GM21723 (cell line): ENCODE measurements around the gene KCNJ18.
"Not testable (repeated sequence)": the region's sequence is repeated elsewhere in the genome, so short reads cannot be mapped to it uniquely, and the experiment has no call there.

Experiments used
- ATAC-seq: cut with Tn5 transposase; IDR thresholded peaks from one replicate; pipeline ENCODE4 v1.9.1; 2021; ENCODE audit warnings: mild to moderate bottlenecking, moderate library complexity; ENCODE audit not compliant: unreplicated experiment

Gene KCNJ18

DNA sequence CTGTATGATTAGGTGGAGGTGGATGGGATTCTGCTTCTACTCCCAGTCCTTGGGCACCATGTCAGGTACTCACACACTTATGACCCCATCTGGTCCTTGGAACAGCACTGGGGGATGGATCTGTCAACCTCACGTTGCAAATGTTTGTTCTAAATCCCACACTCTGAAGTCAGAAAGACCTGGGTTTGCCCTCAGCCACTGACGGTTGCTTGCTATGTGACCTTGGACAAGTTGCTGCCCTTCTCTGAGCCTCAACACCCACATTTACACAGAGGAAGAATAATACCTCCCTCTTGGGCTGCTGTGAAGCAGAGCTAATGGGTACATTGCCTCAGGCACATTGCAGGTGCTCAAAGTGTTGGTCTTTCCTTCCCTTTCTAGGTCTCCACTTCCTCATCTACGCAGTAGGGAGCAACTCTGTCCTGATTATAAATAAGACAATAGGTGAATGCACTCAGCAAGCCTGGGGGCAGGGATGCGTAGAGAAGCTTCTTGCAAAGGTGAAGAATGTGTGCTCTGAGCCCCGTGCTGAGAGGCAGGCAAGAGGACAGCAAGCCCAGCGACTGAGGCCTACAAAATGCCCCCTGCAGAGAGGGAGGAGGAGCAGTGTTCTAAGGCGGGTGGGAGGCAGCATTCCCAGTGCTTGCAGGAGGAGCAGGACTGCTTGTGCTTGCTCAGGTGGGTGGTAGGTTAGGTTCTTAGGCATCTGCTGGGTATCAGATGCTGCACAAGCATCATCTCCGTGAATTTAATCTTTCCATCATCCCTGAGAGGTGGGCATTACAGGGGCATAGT is 21.8 kb upstream of the KCNJ18 start:
- not testable (repeated sequence) for ATAC-seq

DNA sequence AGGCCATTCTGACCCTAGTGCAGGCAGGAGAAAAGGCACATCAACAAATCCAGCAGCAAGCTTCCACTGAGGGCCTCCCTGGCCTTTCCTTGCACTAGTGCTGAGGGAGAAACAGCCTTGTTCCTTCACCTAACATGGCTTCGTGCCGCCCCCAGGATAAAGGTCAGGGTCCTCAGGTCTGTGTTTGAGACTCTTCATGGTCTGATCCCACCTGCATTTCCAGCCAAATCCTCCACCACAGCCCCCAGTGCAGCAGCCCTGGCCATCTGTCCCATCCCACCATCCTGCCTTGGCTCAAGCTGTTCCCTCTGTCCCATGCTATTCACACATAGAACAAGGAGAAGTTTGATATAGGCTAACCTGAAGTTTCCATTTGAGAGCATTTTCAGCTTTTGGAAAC is 20.9 kb upstream of the KCNJ18 start:
- ATAC-seq, result not testable (repeated sequence)

DNA sequence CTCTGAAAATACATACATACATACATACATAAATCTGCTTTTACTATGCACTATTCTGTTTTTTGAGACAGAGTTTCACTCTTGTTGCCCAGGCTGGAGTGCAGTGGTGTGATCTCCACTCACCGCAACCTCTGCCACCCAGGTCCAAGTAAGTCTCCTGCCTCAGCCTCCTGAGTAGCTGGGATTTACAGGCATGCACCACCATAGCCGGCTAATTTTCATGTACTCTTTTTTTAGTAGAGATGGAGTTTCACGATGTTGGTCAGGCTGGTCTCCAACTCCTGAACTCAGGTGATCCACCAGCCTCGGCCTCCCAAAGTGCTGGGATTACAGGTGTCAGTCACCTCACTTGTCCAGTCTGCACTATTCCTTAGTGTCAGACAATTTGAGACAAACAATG is 20.5 kb upstream of the KCNJ18 start:
- ATAC-seq, result not testable (repeated sequence)

DNA sequence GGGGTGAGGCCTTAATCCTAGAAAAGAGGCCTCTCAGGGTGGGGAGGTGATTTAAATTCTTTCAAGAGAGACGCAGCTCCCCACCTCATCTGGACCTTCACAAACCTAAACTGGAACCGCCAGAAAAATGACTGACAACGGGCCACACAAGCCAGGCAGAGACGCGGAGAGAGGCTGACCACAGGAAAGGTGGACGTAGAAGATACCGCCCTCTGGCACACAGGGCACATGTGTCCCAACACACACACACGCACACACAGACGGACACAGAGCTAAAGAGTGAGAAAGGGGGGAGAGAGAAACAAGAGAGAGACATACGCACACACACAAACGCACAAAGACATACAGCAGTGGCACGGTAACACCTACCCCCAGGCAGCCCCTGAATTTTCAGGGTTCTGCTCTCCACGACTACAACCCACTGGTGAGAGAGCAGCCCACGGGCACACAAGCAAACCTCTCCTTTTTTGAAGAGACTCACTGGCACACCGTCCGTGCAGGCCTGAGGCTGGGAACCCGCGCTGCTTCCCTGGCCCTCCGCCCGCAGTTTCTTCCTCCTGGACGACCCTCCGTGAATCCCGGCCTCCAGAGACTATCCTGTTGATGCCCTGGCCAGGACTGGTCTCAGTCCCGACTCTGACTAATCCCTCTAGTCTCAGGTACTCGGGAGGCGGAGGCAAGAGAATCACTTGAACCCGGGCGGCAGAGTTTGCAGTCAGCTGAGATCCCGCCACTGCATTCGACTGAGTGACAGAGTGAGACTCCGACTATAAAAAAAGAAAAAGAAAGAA is 18.7 kb upstream of the KCNJ18 start:
- ATAC-seq, result not testable (repeated sequence)

DNA sequence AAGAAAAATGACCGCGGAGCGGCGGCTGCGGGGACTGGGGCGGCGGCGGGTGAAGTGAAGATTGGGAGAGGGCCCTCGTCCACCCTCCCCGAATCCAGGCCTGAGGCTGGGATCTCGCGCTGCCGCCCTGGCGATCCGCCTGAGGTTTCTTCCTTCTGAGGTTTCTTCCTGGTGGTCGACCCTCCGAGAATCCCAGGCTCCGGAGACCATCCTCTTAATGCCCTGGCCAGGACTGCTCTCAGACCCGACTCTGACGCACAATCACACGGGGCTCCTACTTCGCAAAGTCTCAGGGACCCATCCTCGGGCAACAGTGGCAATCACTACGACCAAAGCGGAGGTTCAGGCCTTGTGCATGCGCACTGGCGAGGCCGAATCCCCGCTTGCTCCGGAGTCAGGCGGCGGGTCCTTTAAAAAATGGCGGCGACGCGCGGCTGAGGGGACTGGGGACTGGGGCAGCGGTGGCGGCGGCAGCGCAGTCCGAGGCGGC is 18.0 kb upstream of the KCNJ18 start:
- ATAC-seq, result no peak

DNA sequence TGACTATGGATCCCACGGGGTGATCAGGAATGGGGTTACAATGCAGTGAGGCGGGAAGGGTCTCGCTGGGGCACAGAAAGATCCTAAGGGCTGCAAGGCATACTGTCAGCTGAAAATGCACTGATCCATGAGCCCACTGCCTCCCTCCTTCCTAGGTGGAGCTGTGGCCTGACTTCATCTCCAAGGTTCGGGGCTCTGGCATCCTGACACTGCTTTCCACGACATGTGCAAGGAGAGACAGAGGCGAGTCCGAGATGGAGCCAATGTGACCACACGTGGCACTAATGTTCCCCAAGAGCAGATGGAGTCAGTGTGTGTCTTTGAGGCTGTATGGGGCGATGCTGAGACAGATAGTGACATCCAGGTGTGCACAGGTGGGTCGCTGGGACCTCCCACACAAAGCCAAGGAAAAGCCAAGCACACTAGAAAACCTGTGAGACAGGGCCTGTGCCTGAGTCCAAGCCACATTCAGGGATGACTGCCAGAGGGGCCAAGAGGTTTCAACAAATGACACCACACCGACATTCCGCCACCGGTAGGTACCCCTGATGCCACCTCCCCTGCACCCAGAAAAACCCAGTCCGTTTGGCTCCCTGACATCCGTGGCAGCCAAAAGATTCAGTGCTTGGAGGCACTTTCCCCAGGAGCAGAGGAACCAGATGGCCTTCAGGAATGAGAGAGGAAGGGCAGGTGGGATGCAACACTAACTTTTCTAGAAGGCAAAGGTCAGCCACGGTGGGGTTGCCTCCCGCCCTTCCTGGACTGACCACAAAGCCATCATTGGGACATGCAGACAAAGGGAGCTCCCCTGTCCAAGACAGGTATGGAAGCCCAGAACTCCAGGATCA is 17.2 kb upstream of the KCNJ18 start:
- ATAC-seq, result not testable (repeated sequence)

DNA sequence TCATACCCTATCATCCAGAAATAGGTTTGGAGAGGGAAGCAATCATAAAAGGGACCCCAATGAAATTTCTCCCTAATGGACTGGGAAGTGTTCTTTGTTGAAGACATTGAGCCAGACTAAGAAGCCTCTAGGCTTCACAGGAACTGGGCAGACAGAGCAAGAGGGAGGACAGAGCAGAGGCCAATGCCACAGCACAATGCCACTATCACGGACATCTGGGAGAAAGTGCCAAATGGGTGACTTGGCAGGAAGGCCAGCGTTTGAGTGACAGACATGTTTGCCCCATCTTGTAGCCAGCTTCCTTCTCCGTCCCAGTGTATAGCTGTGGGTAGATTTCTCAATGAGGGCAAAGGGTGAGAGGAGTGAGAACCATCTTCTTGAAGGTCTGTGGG is 16.6 kb upstream of the KCNJ18 start:
- not testable (repeated sequence) for ATAC-seq

DNA sequence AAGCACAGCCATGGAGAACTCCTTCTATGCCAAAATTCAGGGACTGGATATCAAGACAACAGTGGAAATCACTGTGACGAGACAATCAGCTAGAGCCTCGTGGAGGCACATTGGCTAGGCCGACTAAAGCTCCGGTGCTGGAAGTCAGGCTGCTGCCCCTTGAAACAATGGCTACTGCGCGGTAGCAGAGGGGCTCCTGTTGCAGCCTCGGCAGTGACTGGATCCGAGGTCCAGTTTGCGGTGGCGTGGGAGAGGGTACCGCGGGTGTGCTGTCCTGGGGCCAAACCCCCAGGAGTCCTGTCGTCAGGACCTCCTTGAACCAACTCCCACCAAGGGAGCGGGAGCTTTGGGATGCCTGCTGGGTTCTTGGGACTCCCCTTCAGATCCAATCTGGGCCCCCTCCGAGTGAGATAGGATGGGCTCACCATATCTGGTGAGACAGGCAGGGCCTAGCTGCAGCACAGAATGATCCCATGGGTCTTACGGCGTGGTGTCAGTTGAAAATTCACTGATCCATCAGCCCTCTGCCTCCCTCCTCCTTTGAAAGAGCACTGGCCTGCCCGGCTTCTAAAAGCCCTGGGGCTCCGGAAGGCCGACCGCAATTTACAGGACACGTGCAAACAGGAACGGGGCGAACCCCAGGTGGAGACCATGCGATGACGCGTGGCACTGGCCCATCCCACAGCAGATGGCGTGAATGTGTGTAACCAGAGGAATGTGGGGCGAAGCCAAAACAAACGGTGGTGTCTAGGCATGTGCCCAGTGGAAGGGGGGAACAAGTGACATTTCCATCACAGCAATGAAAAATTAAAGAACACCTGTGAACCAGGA is 15.8 kb upstream of the KCNJ18 start:
- ATAC-seq, result no peak

DNA sequence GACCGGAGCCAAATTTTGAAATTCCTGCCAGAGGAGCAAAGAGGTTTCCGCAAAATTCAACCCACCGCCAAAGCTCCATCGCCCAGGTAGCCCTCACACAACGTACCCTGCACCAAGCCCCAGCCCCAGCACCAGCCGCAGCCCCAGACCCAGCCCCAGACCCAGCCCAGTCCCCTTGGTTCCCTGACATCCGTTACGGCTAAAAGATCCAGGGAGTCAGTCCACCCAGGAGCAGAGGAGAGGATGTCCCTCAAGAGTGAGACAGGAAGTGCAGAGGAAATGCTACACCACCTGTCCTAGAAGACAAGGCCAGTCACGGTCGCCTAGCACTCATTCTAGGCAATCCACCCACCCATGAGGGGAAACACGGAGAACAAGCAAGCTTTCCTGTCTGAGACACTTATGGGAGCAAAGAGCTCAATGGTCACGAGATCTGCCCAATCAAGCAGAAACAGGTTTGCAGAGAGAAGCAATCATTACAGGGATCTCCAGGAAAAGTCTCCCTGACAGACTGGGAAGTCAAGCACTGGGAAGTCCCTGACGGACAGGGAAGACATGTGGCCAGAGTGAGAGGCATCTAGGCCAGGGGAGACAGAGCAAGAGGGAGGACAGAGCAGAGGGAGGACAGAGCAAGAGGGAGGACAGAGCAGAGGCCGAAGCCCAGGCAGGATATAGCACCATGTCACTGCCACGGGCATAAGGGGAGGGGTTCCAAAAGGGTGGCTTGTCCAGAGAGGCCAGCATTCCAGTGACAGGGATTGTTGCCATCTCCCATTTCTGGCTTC is 15.0 kb upstream of the KCNJ18 start:
- ATAC-seq, result no peak

DNA sequence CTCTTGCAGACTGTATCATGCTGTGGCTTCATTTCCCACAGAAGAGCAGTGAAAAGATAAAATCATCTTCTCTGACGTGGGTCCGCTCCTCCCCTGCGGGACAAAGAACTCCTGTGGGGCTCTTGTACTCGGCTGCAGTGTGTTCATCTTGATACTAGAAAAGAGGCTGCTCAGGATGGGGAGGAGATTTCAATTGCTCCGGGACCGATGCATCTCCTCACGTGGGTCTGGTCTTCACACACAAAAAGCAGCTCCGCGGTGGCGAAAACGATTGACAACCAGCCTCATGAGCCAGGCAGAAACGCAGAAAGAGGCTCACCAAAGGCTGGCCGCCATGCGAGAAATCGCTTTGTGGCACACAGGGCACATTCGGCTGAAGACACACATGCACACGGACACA is 14.4 kb upstream of the KCNJ18 start:
- no peak for ATAC-seq

DNA sequence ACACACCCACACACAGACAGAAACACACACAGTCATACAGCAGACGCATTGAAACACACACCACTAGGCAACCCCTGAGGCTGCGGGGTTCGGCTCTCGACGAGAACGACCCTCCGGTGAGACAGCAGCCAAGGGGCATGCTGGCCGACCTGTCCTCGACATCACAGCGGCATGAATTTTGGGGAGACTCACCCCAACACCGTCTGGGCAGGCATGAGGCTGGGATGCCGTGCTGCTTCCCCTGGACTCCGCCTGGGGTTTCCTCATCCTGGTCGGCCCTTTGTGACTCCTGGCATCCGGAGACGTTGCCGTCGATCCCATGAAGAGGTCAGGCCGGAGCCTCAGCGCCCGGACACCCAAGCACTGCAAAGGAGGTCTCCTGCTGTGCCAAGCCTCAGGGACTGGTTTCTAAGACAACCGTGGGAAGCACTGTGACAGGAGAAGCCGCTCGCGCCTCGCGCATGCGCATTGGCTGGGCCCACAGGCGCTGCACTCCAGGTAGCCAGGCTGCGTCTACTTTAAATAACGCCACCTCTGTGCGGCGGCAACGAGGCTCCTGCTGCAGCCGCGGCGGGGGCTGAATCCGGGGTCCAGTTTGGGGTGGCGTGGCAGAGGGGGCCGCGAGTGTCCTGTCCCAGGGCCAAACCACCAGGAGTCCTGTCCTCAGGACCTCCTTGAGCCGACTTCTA is 13.8 kb upstream of the KCNJ18 start:
- ATAC-seq, result no peak

DNA sequence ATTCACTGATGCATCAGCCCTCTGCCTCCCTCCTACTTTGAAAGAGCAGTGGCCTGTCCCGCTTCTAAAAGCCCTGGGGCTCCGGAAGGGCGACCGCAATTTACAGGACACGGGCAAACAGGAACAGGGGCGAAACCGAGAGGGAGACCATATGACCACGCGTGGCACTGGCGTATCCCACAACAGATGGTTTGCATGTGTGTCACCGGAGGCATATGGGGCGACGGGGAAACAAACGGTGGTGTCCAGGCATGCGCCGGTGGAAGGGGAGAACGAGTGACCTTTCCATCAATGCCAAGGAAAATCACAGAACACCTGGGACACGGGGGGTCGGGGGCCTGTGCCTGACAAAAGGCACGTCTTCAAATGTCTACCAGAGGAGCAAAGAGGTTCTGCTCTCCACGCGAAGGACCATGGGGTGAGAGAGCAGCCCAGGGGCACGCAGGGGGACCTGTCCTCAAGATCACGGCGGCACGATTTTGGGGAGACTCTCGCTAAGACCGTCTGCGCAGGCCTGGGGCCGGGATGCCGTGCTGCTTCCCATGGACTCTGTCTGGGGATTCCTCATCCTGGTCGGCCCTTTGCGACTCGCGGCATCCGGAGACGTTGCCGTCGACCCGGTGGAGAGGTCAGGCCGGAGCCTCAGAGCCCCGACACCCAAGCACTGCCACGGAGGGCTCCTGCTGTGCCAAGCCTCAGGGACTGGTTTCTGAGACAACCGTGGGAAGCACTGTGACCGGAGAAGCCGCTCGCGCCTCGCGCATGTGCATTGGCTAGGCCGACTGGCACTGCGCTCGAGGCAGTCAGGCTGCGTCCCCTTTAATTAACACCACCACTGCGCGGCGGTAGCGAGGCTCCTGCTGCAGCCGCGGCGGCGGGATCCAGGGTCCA is 12.8 kb upstream of the KCNJ18 start:
- ATAC-seq, result no peak

DNA sequence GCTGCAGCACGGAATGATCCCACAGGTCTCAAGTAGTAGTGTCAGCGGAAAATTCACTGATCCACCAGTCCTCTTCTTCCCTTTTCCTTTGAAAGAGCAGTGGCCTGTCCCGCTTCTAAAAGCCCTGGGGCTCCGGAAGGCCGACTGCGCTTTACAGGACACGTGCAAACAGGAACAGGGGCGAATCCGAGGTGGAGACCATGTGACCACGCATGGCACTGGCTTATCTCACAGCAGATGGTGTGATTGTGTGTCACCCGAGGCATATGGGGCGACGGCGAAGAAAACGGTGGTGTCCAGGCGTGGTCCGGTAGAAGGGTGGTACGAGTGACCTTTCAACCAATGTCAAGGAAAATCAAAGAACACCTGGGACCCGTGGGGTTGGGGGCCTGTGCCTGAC is 12.0 kb upstream of the KCNJ18 start:
- no peak for ATAC-seq

DNA sequence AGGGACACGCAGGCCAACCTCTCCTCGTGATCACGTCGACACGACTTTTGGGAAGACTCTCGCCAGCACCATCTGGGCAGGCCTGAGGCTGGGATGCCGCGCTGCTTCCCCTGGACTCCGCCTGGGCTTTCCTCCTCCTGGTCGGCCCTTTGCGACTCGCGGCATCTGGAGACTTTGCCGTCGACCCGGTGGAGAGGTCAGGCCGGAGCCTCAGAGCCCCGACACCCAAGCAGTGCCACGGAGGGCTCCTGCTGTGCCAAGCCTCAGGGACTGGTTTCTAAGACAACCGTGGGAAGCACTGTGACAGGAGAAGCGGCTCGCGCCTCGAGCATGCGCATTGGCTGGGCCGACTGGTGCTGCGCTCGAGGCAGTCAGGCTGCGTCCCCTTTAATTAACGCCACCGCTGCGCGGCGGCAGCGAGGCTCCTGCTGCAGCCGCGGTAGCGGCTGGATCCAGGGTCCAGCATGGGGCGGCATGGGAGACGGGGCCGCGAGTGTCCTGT is 11.4 kb upstream of the KCNJ18 start:
- ATAC-seq, result not testable (repeated sequence)

DNA sequence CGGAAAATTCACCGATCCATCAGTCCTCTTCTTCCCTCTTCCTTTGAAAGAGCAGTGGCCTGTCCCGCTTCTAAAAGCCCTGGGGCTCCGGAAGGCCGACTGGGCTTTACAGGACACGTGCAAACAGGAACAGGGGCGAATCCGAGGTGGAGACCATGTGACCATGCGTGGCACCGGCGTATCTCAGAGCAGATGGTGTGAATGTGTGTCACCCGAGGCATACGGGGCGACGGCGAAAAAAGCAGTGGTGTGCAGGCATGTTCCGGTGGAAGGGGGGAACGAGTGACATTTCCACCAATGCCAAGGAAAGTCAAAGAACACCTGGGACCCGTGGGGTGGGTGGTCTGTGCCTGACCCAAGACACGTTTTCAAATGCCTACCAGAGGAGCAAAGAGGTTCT is 10.7 kb upstream of the KCNJ18 start:
- not testable (repeated sequence) for ATAC-seq

DNA sequence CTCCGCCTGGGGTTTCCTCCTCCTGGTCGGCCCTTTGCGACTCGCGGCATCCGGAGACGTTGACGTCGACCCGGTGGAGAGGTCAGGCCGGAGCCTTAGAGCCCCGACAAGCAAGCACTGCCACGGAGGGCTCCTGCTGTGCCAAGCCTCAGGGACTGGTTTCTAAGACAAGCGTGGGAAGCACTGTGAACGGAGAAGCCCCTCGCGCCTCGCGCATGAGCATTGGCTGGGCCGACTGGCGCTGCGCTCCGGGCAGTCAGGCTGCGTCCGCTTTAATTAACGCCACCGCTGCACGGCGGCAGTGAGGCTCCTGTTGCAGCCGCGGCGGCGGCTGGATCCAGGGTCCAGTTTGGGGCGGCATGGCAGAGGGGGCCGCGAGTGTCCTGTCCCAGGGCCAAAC is 10.2 kb upstream of the KCNJ18 start:
- ATAC-seq, result not testable (repeated sequence)

DNA sequence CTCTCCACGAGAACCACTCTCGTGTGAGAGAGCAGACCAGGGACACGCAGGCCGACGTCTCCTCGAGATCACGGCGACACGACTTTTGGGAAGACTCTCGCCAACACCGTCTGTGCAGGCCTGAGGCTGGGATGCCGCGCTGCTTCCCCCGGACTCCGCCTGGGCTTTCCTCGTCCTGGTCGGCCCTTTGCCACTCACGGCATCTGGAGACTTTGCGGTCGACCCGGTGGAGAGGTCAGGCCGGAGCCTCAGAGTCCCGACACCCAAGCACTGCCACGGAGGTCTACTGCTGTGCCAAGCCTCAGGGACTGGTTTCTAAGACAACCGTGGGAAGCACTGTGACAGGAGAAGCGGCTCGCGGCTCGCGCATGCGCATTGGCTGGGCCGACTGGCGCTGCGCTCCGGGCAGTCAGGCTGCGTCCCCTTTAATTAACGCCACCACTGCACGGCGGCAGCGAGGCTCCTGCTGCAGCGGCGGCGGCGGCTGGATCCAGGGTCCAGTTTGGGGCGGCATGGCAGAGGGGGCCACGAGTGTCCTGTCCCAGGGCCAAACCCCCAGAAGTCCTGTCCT is 9.1 kb upstream of the KCNJ18 start:
- ATAC-seq, result not testable (repeated sequence)
